ENCODE data around the gene COQ10B. TPM values are rescaled to one million over a fixed set of nuclear protein-coding genes. Genes with fewer than 3 reads are reported as not detected.
A peak's percentile ranks its signal among the peaks of the same experiment; 100 is the strongest.

The COQ10B gene
- total and polyA plus RNA-seq, 2 of the 4 experiments (the other 2 are of a cell fraction) = 9.5 to 28.7 TPM

DNA sequence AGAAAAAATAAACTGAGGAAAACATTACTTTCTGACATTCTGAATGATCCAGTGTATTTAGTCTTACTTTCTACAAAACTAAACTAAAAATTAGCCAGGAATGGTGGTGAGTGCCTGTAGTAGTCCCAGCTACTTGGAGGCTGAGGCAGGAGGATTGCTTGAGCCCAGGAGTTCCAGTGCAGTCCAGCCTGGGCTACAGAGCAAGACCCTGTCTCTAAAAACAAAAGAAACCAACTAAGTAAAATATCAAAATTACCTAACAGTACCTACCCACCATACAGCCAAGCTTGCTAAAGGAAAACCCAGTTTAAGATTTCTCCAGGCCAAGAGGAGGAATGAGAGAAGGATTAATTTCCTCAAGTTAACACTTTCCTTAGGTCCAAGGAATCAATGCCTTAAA is 43.3 kb downstream of the COQ10B start:
- Histone ChIP-seq H3K27me3 (ENCODE audit: control insufficient read depth, insufficient read depth, low read length) (no peaks in the 10 kb centered on the region), H4K8ac (ENCODE audit: low read depth in 2 of 2, low read length in 2 of 2) (no peak overlapping the region), H2AK9ac (replicated peaks; ENCODE audit: low read depth, low read length, poor library complexity) (no peak overlapping the region), H3K9me1 (ENCODE audit: insufficient read depth, low read length) (0 out of 2 replicates have a peak, but pooled peaks cover 3% of the 10 kb centered on the region), H2BK120ac (ENCODE audit: low read depth, low read length) (no peak overlapping the region), H3K14ac (replicated peaks; ENCODE audit: low read depth, low read length) (no peak overlapping the region), H2BK20ac (ENCODE audit: low read depth, low read length) (no peak overlapping the region), H3K4ac (ENCODE audit: low read depth, low read length) (no peak overlapping the region), H4K91ac (ENCODE audit: insufficient read depth, low read depth, low read length) (no peak overlapping the region), H2AK5ac (ENCODE audit: low read depth, low read length) (no peak overlapping the region), H4K20me1 (ENCODE audit: insufficient read depth, low read length) (peaks cover 34% of the 10 kb centered on the region), H4K5ac (ENCODE audit: low read depth, low read length) (no peak overlapping the region), H3K9ac (ENCODE audit: low read depth, low read length) (no peak overlapping the region), H2BK15ac (ENCODE audit: low read depth, low read length) (no peak overlapping the region), H3K27ac (ENCODE audit: insufficient read depth, low read length) (no peak overlapping the region), H3K36me3 (ENCODE audit: control insufficient read depth, insufficient read depth, low read length) (peaks cover 25% of the 10 kb centered on the region), H3K4me3 (ENCODE audit: insufficient read depth, low read depth, low read length) (no peak overlapping the region), H3K18ac (ENCODE audit: low read depth, low read length) (no peak overlapping the region), H3K79me1 (ENCODE audit: low read depth in 1 of 2, low read length in 2 of 2) (peaks cover 22 to 38% of the 10 kb centered on the region in 2 experiments), H3K56ac (ENCODE audit: extremely low read depth, insufficient read depth, low read length) (no peak overlapping the region), H3K4me2 (ENCODE audit: low read depth, low read length) (no peak overlapping the region), H2BK5ac (ENCODE audit: low read depth, low read length, poor library complexity, severe bottlenecking) (no peak overlapping the region), H3K9me3 (ENCODE audit: control insufficient read depth, insufficient read depth, low read length) (no peaks in the 10 kb centered on the region), H2AFZ (replicated peaks; ENCODE audit: low read length, poor library complexity) (no peak overlapping the region), H3K4me1 (ENCODE audit: control insufficient read depth, insufficient read depth, low read length) (0 out of 2 replicates have a peak, but pooled peaks cover 1% of the 10 kb centered on the region), H3K23ac (ENCODE audit: low read depth, low read length) (0 out of 2 replicates have a peak overlapping the region, but pooled peaks have one; percentile 24)
- in situ Hi-C loops (cut with MboI; ENCODE audit: low sequenced_read_pairs) = loop anchor here (5.0 kb wide), 1 partner anchor 79 kb away; no protein-coding TSS in a partner anchor
- intact Hi-C loops (cut with micrococcal nuclease) = loop anchor here (5.0 kb wide), 1 partner anchor 39 kb away; no protein-coding TSS in a partner anchor
- BruUV-seq (replicated peaks) = no TSS peak
- DNase-seq (no peak), ATAC-seq (ENCODE audit: low read depth) (no peak)
- ChIA-PET CTCF (no interaction called here), POLR2A (ENCODE audit: unreplicated experiment) (no interaction called here)
- dilution Hi-C loops (cut with HindIII; ENCODE audit: low sequenced_read_pairs, unreplicated experiment) = no loop called here
- TF ChIP-seq MAFK (IDR thresholded peaks at IDR 0.05; ENCODE audit: low read depth, low read length) (no peak), SMC3 (IDR thresholded peaks at IDR 0.05; ENCODE audit: low read depth, low read length) (no peak), RCOR1 (IDR thresholded peaks at IDR 0.05; ENCODE audit: insufficient replicate concordance, low read length) (no peak), MAZ (IDR thresholded peaks at IDR 0.05; ENCODE audit: borderline replicate concordance, low read depth, low read length) (no peak), RFX5 (IDR thresholded peaks at IDR 0.05; ENCODE audit: low read depth, low read length) (no peak), NFE2L2 (IDR thresholded peaks at IDR 0.05; ENCODE audit: low read depth, low read length) (no peak), CHD1 (IDR thresholded peaks at IDR 0.05; ENCODE audit: low read depth, low read length) (no peak), RAD21 (IDR thresholded peaks at IDR 0.05; ENCODE audit: low read length) (no peak), POLR2A (IDR thresholded peaks at IDR 0.05; ENCODE audit: low read depth, low read length) (no peak), BHLHE40 (IDR thresholded peaks at IDR 0.05; ENCODE audit: low read depth, low read length) (no peak)
- TF ChIP-seq, protein P1, sequence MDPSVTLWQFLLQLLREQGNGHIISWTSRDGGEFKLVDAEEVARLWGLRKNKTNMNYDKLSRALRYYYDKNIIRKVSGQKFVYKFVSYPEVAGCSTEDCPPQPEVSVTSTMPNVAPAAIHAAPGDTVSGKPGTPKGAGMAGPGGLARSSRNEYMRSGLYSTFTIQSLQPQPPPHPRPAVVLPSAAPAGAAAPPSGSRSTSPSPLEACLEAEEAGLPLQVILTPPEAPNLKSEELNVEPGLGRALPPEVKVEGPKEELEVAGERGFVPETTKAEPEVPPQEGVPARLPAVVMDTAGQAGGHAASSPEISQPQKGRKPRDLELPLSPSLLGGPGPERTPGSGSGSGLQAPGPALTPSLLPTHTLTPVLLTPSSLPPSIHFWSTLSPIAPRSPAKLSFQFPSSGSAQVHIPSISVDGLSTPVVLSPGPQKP (IDR thresholded peaks at IDR 0.05; ENCODE audit: borderline replicate concordance, low read depth, low read length) = no peak
- TF ChIP-seq, protein P2, sequence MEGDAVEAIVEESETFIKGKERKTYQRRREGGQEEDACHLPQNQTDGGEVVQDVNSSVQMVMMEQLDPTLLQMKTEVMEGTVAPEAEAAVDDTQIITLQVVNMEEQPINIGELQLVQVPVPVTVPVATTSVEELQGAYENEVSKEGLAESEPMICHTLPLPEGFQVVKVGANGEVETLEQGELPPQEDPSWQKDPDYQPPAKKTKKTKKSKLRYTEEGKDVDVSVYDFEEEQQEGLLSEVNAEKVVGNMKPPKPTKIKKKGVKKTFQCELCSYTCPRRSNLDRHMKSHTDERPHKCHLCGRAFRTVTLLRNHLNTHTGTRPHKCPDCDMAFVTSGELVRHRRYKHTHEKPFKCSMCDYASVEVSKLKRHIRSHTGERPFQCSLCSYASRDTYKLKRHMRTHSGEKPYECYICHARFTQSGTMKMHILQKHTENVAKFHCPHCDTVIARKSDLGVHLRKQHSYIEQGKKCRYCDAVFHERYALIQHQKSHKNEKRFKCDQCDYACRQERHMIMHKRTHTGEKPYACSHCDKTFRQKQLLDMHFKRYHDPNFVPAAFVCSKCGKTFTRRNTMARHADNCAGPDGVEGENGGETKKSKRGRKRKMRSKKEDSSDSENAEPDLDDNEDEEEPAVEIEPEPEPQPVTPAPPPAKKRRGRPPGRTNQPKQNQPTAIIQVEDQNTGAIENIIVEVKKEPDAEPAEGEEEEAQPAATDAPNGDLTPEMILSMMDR (conservative IDR thresholded peaks at IDR 0.05; ENCODE audit: low read depth, low read length) = no peak

Measured in IMR-90 (cell line).